ENCODE data around the gene SMIM36.
"Not testable (repeated sequence)": the region's sequence is repeated elsewhere in the genome, so short reads cannot be mapped to it uniquely, and the experiment has no call there.

Gene SMIM36

GRCh38 chr17:55501626-55502025 is 9.6 kb downstream of the SMIM36 start:
- peak; percentile 6 for DNase-seq

GRCh38 chr17:55500103-55500502 is 11.1 kb downstream of the SMIM36 start:
- no peak for DNase-seq

- DNase-seq: no peak
These were observed 15.0 kb downstream of the SMIM36 start for GRCh38 chr17:55496094-55496881.

GRCh38 chr17:55495239-55495638 is 16.0 kb downstream of the SMIM36 start:
- DNase-seq: no peak

- DNase-seq: peak; percentile 23
These were observed 18.4 kb downstream of the SMIM36 start for GRCh38 chr17:55492781-55493341.

GRCh38 chr17:55490376-55490775 is 20.9 kb downstream of the SMIM36 start:
- no peak for DNase-seq

GRCh38 chr17:55487695-55488432 is 23.4 kb downstream of the SMIM36 start:
- DNase-seq: no peak

GRCh38 chr17:55484575-55484974 is 26.7 kb downstream of the SMIM36 start:
- no peak for DNase-seq

GRCh38 chr17:55482591-55483389 is 28.5 kb downstream of the SMIM36 start:
- DNase-seq: no peak

GRCh38 chr17:55480631-55481315 is 30.5 kb downstream of the SMIM36 start:
- no peak for DNase-seq

- no peak for DNase-seq
These were observed 31.3 kb downstream of the SMIM36 start for GRCh38 chr17:55479903-55480302.

GRCh38 chr17:55478971-55479370 is 32.3 kb downstream of the SMIM36 start:
- no peak for DNase-seq

GRCh38 chr17:55466671-55467070 is 44.6 kb downstream of the SMIM36 start:
- DNase-seq: peak; percentile 6

- not testable (repeated sequence) for DNase-seq
These were observed 45.5 kb downstream of the SMIM36 start for GRCh38 chr17:55465771-55466170.

GRCh38 chr17:55463600-55463999 is 47.7 kb downstream of the SMIM36 start:
- DNase-seq: no peak

- no peak for DNase-seq
These were observed 48.5 kb downstream of the SMIM36 start for GRCh38 chr17:55462711-55463110.

- no peak for DNase-seq
These were observed 49.0 kb downstream of the SMIM36 start for GRCh38 chr17:55462234-55462633.

- DNase-seq: no peak
These were observed 52.3 kb downstream of the SMIM36 start for GRCh38 chr17:55458978-55459377.

- DNase-seq: peak; percentile 45
These were observed 52.9 kb downstream of the SMIM36 start for GRCh38 chr17:55458287-55458900.

- peak; percentile 16 for DNase-seq
These were observed 54.7 kb downstream of the SMIM36 start for GRCh38 chr17:55456307-55457240.
